D721Med (cell line): ENCODE data around the gene CARS1.

ENCODE experiments used
- DNase-seq: peaks from one replicate; pipeline ENCODE4 v3.0.0; 2011; ENCODE audit warnings: low spot score; ENCODE audit not compliant: insufficient read length
- FAIRE-seq: peaks from 2 replicates; lab custom pipeline; 2011; peaks lifted over from hg19 to GRCh38; lab: Jason Lieb, UNC
- TF ChIP-seq, protein P1 (sequence below): IDR thresholded peaks from 2 replicates; pipeline ENCODE4 v1.5.1; 2012; ENCODE audit warnings: mild to moderate bottlenecking, control low read depth; ENCODE audit not compliant: insufficient read depth; ENCODE audit errors: missing control alignments

The CARS1 gene

DNA sequence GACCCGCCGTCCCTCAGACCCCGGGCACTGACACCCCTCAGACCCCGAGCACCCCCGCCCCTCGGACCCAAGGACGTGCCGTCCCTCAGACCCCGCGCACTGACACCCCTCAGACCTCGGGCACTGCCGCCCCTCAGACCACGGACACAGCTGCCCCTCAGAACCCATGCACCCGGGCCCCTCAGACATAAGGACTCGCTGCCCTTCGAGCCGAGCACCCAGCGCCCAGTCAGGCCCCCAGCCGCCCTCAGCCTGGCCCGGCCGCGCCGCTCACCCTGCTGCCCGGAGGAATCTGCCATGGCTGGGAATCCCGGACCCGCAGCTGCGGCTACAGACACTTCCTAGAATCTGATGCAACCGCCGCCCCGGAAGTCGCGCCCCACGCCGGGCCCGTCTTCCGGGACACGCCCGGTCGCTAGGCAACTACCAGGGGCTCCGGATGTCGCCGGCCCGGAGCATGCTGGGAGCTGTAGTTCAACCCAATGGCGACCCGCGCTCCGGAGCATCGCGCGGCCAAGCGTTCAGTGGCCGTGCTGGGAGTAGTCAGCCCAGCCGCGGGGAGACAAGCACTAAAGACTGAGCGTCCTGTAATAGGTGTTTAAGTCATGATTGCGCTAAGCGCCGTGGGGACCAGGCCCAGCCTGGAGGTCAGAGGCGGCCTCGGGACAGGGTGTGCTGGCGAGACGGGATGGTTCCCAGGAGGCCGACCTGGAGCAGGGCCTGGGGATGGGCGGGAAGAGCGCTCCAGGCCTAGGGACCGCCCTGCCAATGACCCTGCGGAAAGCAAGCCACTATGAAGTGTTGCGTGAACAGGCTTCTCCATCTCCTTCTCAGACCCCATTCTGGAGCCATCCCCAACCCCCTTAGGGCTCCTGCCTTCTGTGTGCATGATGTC lies at the start of gene CARS1:
Gene CARS1, minus strand, starts transcription at position 355 of the 895 bp plus-strand sequence. Its CDS starts 56 bp downstream, at position 299.
- TF ChIP-seq, protein P1, sequence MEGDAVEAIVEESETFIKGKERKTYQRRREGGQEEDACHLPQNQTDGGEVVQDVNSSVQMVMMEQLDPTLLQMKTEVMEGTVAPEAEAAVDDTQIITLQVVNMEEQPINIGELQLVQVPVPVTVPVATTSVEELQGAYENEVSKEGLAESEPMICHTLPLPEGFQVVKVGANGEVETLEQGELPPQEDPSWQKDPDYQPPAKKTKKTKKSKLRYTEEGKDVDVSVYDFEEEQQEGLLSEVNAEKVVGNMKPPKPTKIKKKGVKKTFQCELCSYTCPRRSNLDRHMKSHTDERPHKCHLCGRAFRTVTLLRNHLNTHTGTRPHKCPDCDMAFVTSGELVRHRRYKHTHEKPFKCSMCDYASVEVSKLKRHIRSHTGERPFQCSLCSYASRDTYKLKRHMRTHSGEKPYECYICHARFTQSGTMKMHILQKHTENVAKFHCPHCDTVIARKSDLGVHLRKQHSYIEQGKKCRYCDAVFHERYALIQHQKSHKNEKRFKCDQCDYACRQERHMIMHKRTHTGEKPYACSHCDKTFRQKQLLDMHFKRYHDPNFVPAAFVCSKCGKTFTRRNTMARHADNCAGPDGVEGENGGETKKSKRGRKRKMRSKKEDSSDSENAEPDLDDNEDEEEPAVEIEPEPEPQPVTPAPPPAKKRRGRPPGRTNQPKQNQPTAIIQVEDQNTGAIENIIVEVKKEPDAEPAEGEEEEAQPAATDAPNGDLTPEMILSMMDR: no peak
- DNase-seq (peak; percentile 61), FAIRE-seq (no peak)

DNA sequence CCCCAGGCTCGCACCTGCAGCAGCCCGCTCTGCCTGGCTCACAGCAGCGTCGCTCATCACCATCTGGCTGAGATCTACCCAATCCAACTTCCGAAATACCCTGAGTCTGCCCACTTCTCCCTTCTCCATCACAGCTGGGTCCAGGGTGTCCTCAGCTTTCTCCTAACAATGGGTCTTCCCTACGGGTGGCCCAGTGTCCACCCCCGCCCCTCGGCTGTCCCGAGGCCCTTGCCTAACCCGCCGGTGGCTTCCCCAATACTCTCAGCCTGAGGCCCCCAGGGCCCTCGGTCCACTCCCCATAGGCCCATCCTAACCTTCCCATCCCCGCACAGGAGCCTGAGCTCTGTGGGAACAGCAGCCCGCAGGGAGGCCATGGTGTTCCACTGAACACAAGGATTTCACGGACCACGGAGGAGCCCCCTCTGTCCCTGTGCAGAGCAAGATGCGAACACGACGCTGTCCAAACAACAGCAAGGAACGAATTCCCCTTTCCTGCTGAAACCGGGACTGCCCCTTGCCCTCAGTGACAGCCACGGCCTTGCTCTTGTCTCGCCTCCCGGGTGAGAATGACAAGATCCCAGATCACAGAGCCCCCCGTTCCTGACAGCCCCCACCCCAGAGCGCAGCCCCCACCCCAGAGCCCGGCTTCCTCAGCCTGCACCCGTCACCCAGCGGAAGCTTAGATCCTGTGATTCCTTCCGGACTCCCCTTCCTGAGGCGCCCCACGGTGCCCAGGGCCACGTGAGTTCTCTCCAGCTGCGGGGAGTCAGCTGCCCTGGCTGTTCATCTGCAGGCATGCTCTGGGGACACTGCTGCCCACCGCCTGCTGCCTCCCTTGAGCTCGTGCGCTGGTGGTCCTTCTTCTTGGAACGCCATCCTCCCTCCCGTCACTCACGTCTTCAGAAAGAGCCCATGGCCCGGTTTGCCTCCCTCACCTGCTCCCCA lies 48.8 kb upstream of the CARS1 start:
- DNase-seq: no peak
- TF ChIP-seq, protein P1: no peak
- no peak for FAIRE-seq

GRCh38 chr11:3104961-3105790 lies 48.0 kb upstream of the CARS1 start:
- TF ChIP-seq, protein P1: no peak
- FAIRE-seq: no peak
- DNase-seq: no peak

GRCh38 chr11:3104051-3104714 lies 47.0 kb upstream of the CARS1 start:
- TF ChIP-seq, protein P1: no peak
- DNase-seq (no peak), FAIRE-seq (no peak)

DNA sequence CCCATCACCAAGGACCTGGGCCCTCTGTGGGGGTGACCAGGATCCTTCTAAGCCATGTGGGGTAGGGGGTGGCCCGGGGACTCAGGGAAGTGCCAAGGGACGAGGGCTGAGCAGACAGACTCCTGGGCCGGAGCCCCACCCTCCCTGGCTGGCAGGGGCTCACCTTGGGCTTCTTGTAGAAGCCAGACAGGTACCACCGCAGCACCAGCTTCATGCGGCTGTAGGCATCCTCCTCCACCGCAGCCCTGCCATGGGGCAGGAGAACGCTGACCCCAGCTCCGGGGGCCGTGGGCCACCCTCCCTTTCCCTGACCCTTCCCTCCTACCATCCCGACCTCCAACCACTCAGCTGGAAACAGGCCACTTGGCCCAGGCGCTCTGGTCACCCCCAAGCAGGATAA lies 45.9 kb upstream of the CARS1 start:
- DNase-seq (no peak), FAIRE-seq (no peak)
- TF ChIP-seq, protein P1: no peak

- DNase-seq (no peak), FAIRE-seq (no peak)
- TF ChIP-seq, protein P1: no peak
These were observed 45.4 kb upstream of the CARS1 start for GRCh38 chr11:3102641-3102921.
